ENCODE results near the gene GPR62. TPM values are rescaled to one million over a fixed set of nuclear protein-coding genes. Genes with fewer than 3 reads are reported as not detected.

Gene GPR62
- total RNA-seq, 1 experiment from 2014 or later, result not detected

- Histone ChIP-seq H3K4me1 (replicated peaks; ENCODE audit: insufficient read depth) (no peaks in the 10 kb centered on the region), H4K20me1 (ENCODE audit: insufficient read depth) (no peaks in the 10 kb centered on the region), H3K4me2 (no peak overlapping the region), H3K9me3 (ENCODE audit: insufficient read depth, low read depth) (no peaks in the 10 kb centered on the region), H3K9me2 (ENCODE audit: insufficient read depth) (no peaks in the 10 kb centered on the region), H2AFZ (no peak overlapping the region), H3K27ac (no peak overlapping the region), H3K79me2 (ENCODE audit: low read depth) (no peaks in the 10 kb centered on the region), H3K36me3 (ENCODE audit: low read depth) (no peaks in the 10 kb centered on the region), H3F3A (ENCODE audit: insufficient read depth, low read depth) (no peaks in the 10 kb centered on the region), H3K4me3 (no peak overlapping the region), H3K27me3 (ENCODE audit: insufficient read depth, low read depth) (no peaks in the 10 kb centered on the region; the same call in 1 of the 2 replicates)
- ChIA-PET POLR2A (ENCODE audit: unreplicated experiment) (no interaction called here), CTCF (no interaction called here)
- TF ChIP-seq, protein P1, sequence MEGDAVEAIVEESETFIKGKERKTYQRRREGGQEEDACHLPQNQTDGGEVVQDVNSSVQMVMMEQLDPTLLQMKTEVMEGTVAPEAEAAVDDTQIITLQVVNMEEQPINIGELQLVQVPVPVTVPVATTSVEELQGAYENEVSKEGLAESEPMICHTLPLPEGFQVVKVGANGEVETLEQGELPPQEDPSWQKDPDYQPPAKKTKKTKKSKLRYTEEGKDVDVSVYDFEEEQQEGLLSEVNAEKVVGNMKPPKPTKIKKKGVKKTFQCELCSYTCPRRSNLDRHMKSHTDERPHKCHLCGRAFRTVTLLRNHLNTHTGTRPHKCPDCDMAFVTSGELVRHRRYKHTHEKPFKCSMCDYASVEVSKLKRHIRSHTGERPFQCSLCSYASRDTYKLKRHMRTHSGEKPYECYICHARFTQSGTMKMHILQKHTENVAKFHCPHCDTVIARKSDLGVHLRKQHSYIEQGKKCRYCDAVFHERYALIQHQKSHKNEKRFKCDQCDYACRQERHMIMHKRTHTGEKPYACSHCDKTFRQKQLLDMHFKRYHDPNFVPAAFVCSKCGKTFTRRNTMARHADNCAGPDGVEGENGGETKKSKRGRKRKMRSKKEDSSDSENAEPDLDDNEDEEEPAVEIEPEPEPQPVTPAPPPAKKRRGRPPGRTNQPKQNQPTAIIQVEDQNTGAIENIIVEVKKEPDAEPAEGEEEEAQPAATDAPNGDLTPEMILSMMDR (conservative IDR thresholded peaks at IDR 0.05), result no peak
- no peak for TF ChIP-seq EZH2 (IDR thresholded peaks at IDR 0.05; ENCODE audit: low read depth)
- intact Hi-C loops (cut with micrococcal nuclease; ENCODE audit: unreplicated experiment), result no loop called here
- DNase-seq, result no peak
- no TSS peak for BruUV-seq (replicated peaks)
These were observed 4.5 kb downstream of the GPR62 start for GRCh38 chr3:51959651-51960050.

DNA sequence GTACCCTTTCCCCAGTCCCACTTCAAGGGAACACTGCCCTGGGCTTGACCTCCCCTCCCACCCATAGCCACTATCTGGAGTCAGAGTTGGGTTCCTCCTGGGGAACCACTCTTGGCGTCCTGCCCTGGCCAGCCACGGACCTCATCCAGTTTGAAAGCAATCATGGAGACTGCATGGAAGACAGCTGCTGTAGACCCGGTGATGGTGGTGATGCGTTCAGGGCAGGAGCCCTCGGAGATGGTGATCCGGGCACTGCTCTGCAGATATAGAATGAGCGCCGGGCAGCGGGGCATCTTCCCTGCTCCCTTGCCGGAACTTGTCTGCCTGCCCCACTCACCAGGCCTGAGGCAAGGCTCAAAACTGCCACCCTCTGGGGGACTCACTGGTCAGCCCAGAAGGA lies 5.2 kb downstream of the GPR62 start:
- no peak overlapping the region for H3K4me3 ChIP-seq
- H3K4me2 ChIP-seq, result no peak overlapping the region
- no TSS peak for BruUV-seq (replicated peaks)
- no peak overlapping the region for H3K27ac ChIP-seq
- CTCF ChIA-PET, result no interaction called here
- H3F3A ChIP-seq (ENCODE audit: insufficient read depth, low read depth), result no peaks in the 10 kb centered on the region
- H2AFZ ChIP-seq, result no peak overlapping the region
- no peaks in the 10 kb centered on the region for H3K9me2 ChIP-seq (ENCODE audit: insufficient read depth)
- H3K36me3 ChIP-seq (ENCODE audit: low read depth), result no peaks in the 10 kb centered on the region
- no peaks in the 10 kb centered on the region for H3K79me2 ChIP-seq (ENCODE audit: low read depth)
- intact Hi-C loops (cut with micrococcal nuclease; ENCODE audit: unreplicated experiment), result no loop called here
- no peak for DNase-seq
- no peaks in the 10 kb centered on the region for H3K27me3 ChIP-seq (ENCODE audit: insufficient read depth, low read depth)
- no peaks in the 10 kb centered on the region for H3K9me3 ChIP-seq (ENCODE audit: insufficient read depth, low read depth)
- H3K4me1 ChIP-seq (replicated peaks; ENCODE audit: insufficient read depth), result no peaks in the 10 kb centered on the region
- POLR2A ChIA-PET (ENCODE audit: unreplicated experiment), result no interaction called here
- TF ChIP-seq, protein P1 (conservative IDR thresholded peaks at IDR 0.05), result no peak
- TF ChIP-seq EZH2 (IDR thresholded peaks at IDR 0.05; ENCODE audit: low read depth), result no peak
- H4K20me1 ChIP-seq (ENCODE audit: insufficient read depth), result no peaks in the 10 kb centered on the region

DNA sequence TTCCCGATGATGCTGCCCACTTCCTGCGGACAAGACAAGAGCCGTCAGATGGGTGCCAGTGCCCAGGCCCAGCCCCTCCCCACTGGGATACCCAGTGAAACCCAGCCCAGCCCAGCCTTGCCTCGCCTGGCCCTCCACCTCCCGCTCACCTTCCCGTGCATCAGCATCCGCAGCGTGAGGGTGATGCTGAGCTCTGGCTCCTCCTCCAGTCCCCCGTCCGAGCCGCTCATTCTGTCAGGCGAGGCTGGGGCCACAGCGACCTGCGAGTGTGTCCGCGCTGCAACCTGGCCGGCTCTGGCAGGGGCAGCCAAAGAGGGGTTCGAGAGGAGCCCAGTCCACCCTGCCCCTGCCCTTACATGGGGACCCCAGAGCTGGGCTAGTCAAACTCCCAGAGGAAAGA lies 5.8 kb downstream of the GPR62 start:
- no peaks in the 10 kb centered on the region for H3K4me1 ChIP-seq (replicated peaks; ENCODE audit: insufficient read depth)
- no peaks in the 10 kb centered on the region for H3K9me2 ChIP-seq (ENCODE audit: insufficient read depth)
- no peak overlapping the region for H2AFZ ChIP-seq
- no peaks in the 10 kb centered on the region for H3K79me2 ChIP-seq (ENCODE audit: low read depth)
- no TSS peak for BruUV-seq (replicated peaks)
- H3K27me3 ChIP-seq (ENCODE audit: insufficient read depth, low read depth), result no peaks in the 10 kb centered on the region
- H3K9me3 ChIP-seq (ENCODE audit: insufficient read depth, low read depth), result no peaks in the 10 kb centered on the region
- no peak overlapping the region for H3K4me3 ChIP-seq
- CTCF ChIA-PET, result no interaction called here
- no peaks in the 10 kb centered on the region for H4K20me1 ChIP-seq (ENCODE audit: insufficient read depth)
- no peaks in the 10 kb centered on the region for H3K36me3 ChIP-seq (ENCODE audit: low read depth)
- no peak for DNase-seq
- H3K27ac ChIP-seq, result no peak overlapping the region
- H3F3A ChIP-seq (ENCODE audit: insufficient read depth, low read depth), result no peaks in the 10 kb centered on the region
- TF ChIP-seq EZH2 (IDR thresholded peaks at IDR 0.05; ENCODE audit: low read depth), result no peak
- TF ChIP-seq, protein P1 (conservative IDR thresholded peaks at IDR 0.05), result no peak
- H3K4me2 ChIP-seq, result no peak overlapping the region
- intact Hi-C loops (cut with micrococcal nuclease; ENCODE audit: unreplicated experiment), result no loop called here
- POLR2A ChIA-PET (ENCODE audit: unreplicated experiment), result no interaction called here
